Esophagus (tissue), 2 donors: Measurements from ENCODE around the gene DTX1. TPM values are rescaled to one million over a fixed set of nuclear protein-coding genes. Genes with fewer than 3 reads are reported as not detected.

Source experiments
- H3K27ac ChIP-seq, 2 donors: one replicate each; pipeline ENCODE4 v1.5.1; 2013; ENCODE audit warnings: low read depth in 2 of 2, mild to moderate bottlenecking in 2 of 2, inconsistent platforms in 1 of 2, low read length in 1 of 2, moderate library complexity in 1 of 2
- H3K27me3 ChIP-seq, 2 donors: one replicate each; pipeline ENCODE4 v1.6.1; 2013; ENCODE audit warnings: low read length in 2 of 2, control low read depth in 1 of 2, mild to moderate bottlenecking in 1 of 2; ENCODE audit not compliant: insufficient read depth in 2 of 2, control insufficient read depth in 1 of 2
- H3K36me3 ChIP-seq, 2 donors: one replicate each; pipeline ENCODE4 v1.6.1; 2013; ENCODE audit warnings: low read length in 1 of 2; ENCODE audit not compliant: control insufficient read depth in 2 of 2, insufficient read depth in 2 of 2
- H3K4me1 ChIP-seq, 2 donors: one replicate each; pipeline ENCODE4 v1.6.1; 2013; ENCODE audit warnings: low read length in 1 of 2; ENCODE audit not compliant: control insufficient read depth in 2 of 2, insufficient read depth in 2 of 2
- H3K4me3 ChIP-seq, 2 donors: one replicate each; pipeline ENCODE4 v1.5.1; 2013; ENCODE audit warnings: low read length in 2 of 2, mild to moderate bottlenecking in 2 of 2, low read depth in 1 of 2, moderate library complexity in 1 of 2
- H3K9me3 ChIP-seq, 2 donors: one replicate each; pipeline ENCODE4 v1.6.1; 2013; ENCODE audit warnings: mild to moderate bottlenecking in 2 of 2, low read depth in 1 of 2, low read length in 1 of 2, moderate library complexity in 1 of 2; ENCODE audit not compliant: control insufficient read depth in 2 of 2, insufficient read depth in 1 of 2
- WGBS, 2 donors: extraction: QIAGEN DNeasy Blood & Tissue Kit; methylation state at CpG; one replicate each; pipeline ENCODE4 v1.1.7; 2013; 5-methylcytosine and 5-hydroxymethylcytosine counted together
- polyA plus RNA-seq, 2 donors: library from polyadenylated mRNA; stranded (reverse); fragments of 200-250 nt; gene quantifications; one replicate each; pipeline ENCODE4 v1.2.3, GENCODE V29; 2013
- donor health status: healthy with polysubstance abuse.
- donor health status: Bipolar disorder and iron deficiency.

DTX1 gene
- polyA plus RNA-seq, 2 donors = 0.49 to 0.59 TPM

GRCh38 chr12:113061061-113061694 is 4.6 kb downstream of the DTX1 start:
- Histone ChIP-seq H3K27me3 (peaks cover 0 to 6% of the 10 kb centered on the region in 2 donors), H3K36me3 (no peaks in the 10 kb centered on the region), H3K4me3 (no peak overlapping the region), H3K4me1 (peaks cover 4% of the 10 kb centered on the region in 2 donors), H3K27ac (no peak overlapping the region), H3K9me3 (peaks cover 0 to 2% of the 10 kb centered on the region in 2 donors)
- WGBS, 2 donors = 66 to 71% methylated on average over 10 of the region's 10 CpGs

- 64 to 73% methylated on average over 23 of the region's 23 CpGs for WGBS, 2 donors
- H3K4me3 ChIP-seq = no peak overlapping the region
- peaks cover 0 to 2% of the 10 kb centered on the region in 2 donors for H3K9me3 ChIP-seq
- H3K4me1 ChIP-seq = no peaks in the 10 kb centered on the region
- no peaks in the 10 kb centered on the region for H3K27me3 ChIP-seq
- H3K27ac ChIP-seq = no peak overlapping the region
- H3K36me3 ChIP-seq = no peaks in the 10 kb centered on the region
These were observed 6.2 kb downstream of the DTX1 start for GRCh38 chr12:113062502-113063395.

- H3K27me3 ChIP-seq = no peaks in the 10 kb centered on the region
- H3K4me3 ChIP-seq = no peak overlapping the region
- H3K4me1 ChIP-seq = no peaks in the 10 kb centered on the region
- H3K9me3 ChIP-seq = peaks cover 0 to 2% of the 10 kb centered on the region in 2 donors
- WGBS, 2 donors = 75 to 83% methylated on average over 8 to 9 of the region's 9 CpGs
- H3K27ac ChIP-seq = no peak overlapping the region
- no peaks in the 10 kb centered on the region for H3K36me3 ChIP-seq
These were observed 7.1 kb downstream of the DTX1 start for GRCh38 chr12:113063396-113064350.

GRCh38 chr12:113064395-113065125 is 8.0 kb downstream of the DTX1 start:
- Histone ChIP-seq H3K36me3 (no peaks in the 10 kb centered on the region), H3K9me3 (no peaks in the 10 kb centered on the region), H3K27me3 (no peaks in the 10 kb centered on the region), H3K4me1 (no peaks in the 10 kb centered on the region), H3K4me3 (no peak overlapping the region), H3K27ac (no peak overlapping the region)
- 54 to 64% methylated on average over 5 of the region's 5 CpGs for WGBS, 2 donors

GRCh38 chr12:113065126-113066007 is 8.8 kb downstream of the DTX1 start:
- WGBS, 2 donors = 32 to 41% methylated on average over 25 to 31 of the region's 31 CpGs
- no peaks in the 10 kb centered on the region for H3K4me1 ChIP-seq
- no peaks in the 10 kb centered on the region for H3K36me3 ChIP-seq
- H3K9me3 ChIP-seq = no peaks in the 10 kb centered on the region
- no peaks in the 10 kb centered on the region for H3K27me3 ChIP-seq
- H3K27ac ChIP-seq = no peak overlapping the region
- no peak overlapping the region for H3K4me3 ChIP-seq

GRCh38 chr12:113066813-113067400 is 10.4 kb downstream of the DTX1 start:
- H3K4me3 ChIP-seq = no peak overlapping the region
- no peaks in the 10 kb centered on the region for H3K9me3 ChIP-seq
- WGBS, 2 donors = 61% methylated on average over 13 of the region's 13 CpGs

GRCh38 chr12:113067987-113068935 is 11.7 kb downstream of the DTX1 start:
- Histone ChIP-seq H3K9me3 (no peaks in the 10 kb centered on the region), H3K27me3 (no peaks in the 10 kb centered on the region), H3K4me3 (no peak overlapping the region), H3K36me3 (no peaks in the 10 kb centered on the region), H3K27ac (no peak overlapping the region), H3K4me1 (no peaks in the 10 kb centered on the region)
- 89 to 91% methylated on average over 10 of the region's 10 CpGs for WGBS, 2 donors

More at GRCh38 chr12:113066813-113067400, 10.4 kb downstream of the DTX1 start:
- H3K4me1 ChIP-seq = no peaks in the 10 kb centered on the region
- H3K27ac ChIP-seq = no peak overlapping the region
- no peaks in the 10 kb centered on the region for H3K27me3 ChIP-seq
- H3K36me3 ChIP-seq = no peaks in the 10 kb centered on the region
